GM19238 (cell line): ENCODE results near the gene DDX17.

ENCODE experiments used
- DNase-seq: peaks from one replicate; pipeline ENCODE4 v3.0.0; 2011; ENCODE audit warnings: low spot score; ENCODE audit not compliant: insufficient read length

Gene DDX17

GRCh38 chr22:38449776-38450175 lies 56.3 kb downstream of the DDX17 start:
- DNase-seq = no peak

- DNase-seq = no peak
These were observed 57.0 kb downstream of the DDX17 start for GRCh38 chr22:38448945-38449745.

DNA sequence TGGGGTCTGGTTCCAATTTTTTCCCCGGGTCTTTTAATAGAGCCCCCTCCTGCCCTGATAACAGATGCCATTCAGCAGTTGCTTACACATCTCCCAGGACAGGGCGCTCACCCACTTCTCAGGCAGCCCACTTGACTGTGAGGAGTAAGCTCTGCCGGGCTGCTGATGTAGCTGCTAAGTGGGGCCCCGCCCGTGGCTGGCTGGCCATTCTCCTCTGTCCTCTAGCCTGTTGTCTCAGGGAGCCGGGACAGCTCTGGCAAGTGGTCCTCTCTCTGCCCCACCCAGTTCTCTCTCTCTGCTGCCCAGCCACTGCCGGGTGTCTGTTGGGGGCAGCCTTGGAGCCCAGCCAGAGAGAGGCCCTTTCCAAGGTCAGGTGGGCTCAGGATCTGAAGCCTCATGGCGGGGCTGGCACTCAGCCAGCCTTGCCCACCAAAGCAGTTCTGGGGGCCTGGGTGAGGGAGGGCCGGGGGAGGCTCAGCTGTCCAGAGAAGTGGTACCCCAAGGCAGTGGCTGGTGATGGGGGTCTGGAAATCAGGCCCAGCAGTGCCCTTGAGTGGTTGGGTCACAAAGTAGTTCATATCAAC lies 60.0 kb downstream of the DDX17 start:
- no peak for DNase-seq

DNA sequence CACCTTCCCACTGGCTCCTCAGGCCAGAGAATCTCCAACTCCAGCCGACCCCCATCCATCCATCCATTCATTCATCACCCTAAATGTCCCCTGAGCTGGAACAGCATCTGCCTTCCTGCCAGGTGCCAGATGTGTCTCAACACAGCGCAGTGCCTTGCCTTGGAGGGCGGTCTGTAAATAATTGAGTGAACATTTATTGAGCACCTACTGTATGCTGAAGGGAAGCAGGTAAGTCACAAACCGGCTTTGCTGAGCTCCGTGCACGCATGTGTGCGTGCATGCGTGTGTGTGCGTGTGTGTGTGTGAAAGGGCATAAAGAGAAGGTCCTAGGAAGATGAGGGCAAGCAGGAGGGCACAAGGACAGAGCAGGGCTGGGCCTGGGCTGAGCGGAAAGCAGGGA lies 61.3 kb downstream of the DDX17 start:
- no peak for DNase-seq

GRCh38 chr22:38443628-38444521 lies 62.2 kb downstream of the DDX17 start:
- no peak for DNase-seq

- no peak for DNase-seq
These were observed 63.0 kb downstream of the DDX17 start for GRCh38 chr22:38442967-38443627.

DNA sequence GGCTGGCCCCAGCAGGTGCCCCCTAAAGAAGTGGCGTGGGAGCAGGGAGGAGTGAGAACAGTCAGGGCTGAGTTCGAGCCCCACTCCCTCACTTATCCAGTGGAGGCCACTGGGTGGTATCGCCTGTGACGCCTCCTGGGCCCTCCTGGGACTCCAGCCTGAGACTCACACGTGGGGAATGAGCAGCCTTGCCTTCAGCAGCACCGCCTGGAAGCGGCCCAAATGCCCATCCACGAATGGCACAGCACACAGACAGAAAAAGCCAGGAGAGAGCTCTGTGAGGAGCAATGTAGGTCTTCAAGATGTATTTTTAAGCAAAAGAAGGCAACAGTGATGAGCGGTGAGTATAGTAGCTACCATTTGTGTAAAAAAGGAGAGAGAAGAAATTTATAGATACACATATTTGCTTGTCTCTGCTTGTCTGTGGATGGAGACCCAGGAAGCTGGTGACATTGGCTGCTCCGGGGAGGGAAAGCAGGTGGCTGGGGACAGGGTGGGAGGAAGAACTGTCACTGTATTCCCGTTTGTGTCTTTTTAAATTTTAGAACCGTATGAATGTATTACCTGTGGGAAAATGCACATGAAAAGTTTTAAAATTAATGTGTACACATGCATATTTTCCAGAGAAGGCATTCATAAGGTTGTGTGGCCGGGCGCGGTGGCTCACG lies 64.4 kb downstream of the DDX17 start:
- DNase-seq = no peak

DNA sequence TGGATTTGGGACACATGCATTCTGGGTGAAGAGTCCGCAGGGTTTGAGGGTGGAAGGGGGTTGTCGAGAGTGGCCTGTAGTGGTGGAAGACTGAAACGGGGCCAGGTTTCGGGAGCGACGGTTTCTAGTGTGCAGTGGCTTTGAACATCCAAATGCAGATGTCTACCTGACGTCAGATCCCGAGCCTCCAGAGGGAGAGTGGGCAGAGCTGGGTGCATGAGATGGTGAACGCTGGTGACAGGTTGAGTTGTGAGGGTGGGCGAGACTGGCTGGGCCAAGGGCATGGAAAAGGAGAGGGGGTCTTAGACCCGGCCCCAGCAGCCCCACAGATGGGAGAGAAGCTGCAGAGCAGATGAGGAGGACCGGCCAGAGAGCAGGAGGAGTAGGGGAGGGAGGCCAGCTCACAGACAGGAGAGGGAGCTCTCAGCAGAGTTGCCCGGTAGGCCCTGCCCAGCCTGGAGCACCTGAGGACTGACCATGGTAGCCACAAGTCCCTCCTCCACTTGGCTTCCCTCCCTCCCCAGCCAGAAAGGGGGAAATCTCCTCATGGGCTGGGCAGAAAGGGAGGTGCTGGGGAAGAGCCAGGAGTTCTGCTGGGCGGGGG lies 65.3 kb downstream of the DDX17 start:
- no peak for DNase-seq

GRCh38 chr22:38437416-38437815 lies 68.7 kb downstream of the DDX17 start:
- no peak for DNase-seq

- no peak for DNase-seq
These were observed 69.3 kb downstream of the DDX17 start for GRCh38 chr22:38436629-38437395.

DNA sequence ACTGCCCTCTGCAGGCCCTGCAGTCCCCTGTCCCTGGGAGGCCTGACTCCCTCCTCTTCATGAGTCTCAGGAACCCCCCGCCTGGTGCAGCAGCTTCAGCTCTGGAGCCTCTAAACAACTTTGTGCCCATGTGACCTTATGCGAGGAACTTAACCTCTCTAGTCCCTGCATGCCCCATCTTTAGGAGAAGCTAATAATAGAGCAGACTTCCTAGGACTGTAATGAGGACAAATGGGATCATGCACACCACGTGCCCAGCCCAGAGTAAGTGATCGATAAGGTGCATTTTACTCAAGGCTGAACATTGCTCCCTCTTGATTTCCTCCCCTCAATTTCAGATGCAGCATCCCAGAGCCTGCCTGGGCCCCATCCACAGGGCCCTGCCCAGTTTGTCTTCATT lies 70.1 kb downstream of the DDX17 start:
- no peak for DNase-seq

DNA sequence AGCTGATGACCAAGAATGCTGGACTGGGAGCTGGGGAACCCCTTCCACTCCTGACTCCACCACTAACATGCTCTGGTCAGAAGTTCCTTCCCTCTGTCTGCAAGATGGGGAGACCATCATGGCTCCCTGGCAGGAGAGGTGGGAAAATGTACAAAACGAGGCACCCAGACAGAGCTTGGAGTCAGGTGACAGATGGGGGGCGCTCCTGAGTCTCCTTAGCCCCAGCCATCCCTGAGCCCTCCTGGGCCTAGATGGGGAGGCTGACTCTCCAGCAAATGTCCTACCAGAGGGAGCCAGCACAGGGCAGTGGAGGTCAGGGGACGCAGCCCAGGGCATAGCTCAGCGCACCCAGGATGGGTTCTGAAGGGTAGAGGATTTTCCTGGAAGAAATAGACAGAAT lies 71.1 kb downstream of the DDX17 start:
- DNase-seq = no peak

GRCh38 chr22:38433871-38434270 lies 72.2 kb downstream of the DDX17 start:
- DNase-seq = no peak
